Urinary bladder (tissue), 4 donors: ENCODE results near the gene THSD7B. TPM values are rescaled to one million over a fixed set of nuclear protein-coding genes. Genes with fewer than 3 reads are reported as not detected.
"Not testable (repeated sequence)": the region's sequence is repeated elsewhere in the genome, so short reads cannot be mapped to it uniquely, and the experiment has no call there.

Experiments used
- DNase-seq: peaks from one replicate; pipeline ENCODE4 v3.0.0-alpha.2; 2015; ENCODE audit errors: extremely low spot score
- H3K27ac ChIP-seq: one replicate; pipeline ENCODE4 v1.5.1; 2013; ENCODE audit warnings: low read depth, mild to moderate bottlenecking, moderate library complexity
- H3K36me3 ChIP-seq: one replicate; pipeline ENCODE4 v1.6.1; 2013; ENCODE audit warnings: mild to moderate bottlenecking, moderate library complexity; ENCODE audit not compliant: insufficient read depth
- H3K4me1 ChIP-seq: one replicate; pipeline ENCODE4 v1.6.1; 2013; ENCODE audit warnings: mild to moderate bottlenecking, moderate library complexity; ENCODE audit not compliant: insufficient read depth
- H3K4me3 ChIP-seq: one replicate; pipeline ENCODE4 v1.5.1; 2013; ENCODE audit warnings: low read depth, low read length
- WGBS: extraction: QIAGEN DNeasy Blood & Tissue Kit; methylation state at CpG from one replicate; pipeline ENCODE4 v1.1.7; 2013; 5-methylcytosine and 5-hydroxymethylcytosine counted together
- polyA plus RNA-seq: library from polyadenylated mRNA; stranded (reverse); fragments of 200-250 nt; gene quantifications from one replicate; pipeline ENCODE4 v1.2.3, GENCODE V29; 2013
- total RNA-seq: library from RNA; depleted of rRNA; stranded (reverse); fragments of >200 nt; gene quantifications from one replicate; pipeline ENCODE4 v1.2.3, GENCODE V29; 2014
- donor health status: healthy with polysubstance abuse.
- donor health status: healthy.

THSD7B gene
- total and polyA plus RNA-seq, 2 donors = 0.11 to 4.0 TPM

DNA sequence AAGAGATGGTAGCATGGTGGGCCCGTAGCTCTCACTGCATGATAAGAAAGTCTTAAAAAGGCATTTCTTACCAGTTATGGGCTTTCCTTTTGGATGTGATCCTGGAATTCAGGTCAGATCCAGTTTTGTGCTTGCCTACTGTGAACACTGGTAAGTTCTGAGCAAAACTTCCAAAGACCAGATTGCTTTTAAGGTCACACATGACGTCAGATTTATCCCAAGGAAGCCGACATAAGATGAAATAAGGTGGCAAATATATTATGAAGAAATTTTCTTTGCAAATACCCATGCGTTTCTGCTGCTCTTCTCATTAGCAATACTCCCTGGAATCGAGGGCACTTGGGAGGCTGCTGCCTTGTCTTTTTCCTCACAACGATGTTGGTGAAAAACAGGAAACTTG, 782.5 kb downstream of the THSD7B start:
- Histone ChIP-seq H3K36me3 (no peaks in the 10 kb centered on the region), H3K27ac (no peak overlapping the region), H3K4me3 (no peak overlapping the region), H3K4me1 (no peaks in the 10 kb centered on the region)
- WGBS = 67% methylated on average over 6 of the region's 6 CpGs
- DNase-seq = no peak

- no peaks in the 10 kb centered on the region for H3K4me1 ChIP-seq
- H3K27ac ChIP-seq = no peak overlapping the region
- no peaks in the 10 kb centered on the region for H3K36me3 ChIP-seq
- 62% methylated on average over 1 of the region's 1 CpG for WGBS
- H3K4me3 ChIP-seq = no peak overlapping the region
- no peak for DNase-seq
These were observed 801.0 kb downstream of the THSD7B start for GRCh38 chr2:137566387-137566786.

DNA sequence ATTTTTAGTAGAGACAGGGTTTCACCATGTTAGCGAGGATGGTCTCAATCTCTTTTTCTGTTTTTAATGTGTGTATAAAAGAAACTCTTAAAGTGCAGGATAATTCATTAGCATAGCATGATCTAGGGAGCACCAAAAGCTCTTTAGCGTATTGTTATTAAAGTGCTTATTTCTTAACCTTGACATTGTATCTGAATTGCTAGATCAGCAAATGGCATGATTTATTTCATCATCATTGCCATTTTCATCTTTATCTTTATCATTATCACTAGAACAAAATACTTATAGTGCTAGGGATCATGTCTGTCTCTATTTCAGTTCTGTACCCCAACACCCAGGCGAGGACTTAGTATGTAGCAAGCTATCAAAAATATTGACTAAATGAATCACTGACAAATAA, 805.1 kb downstream of the THSD7B start:
- no peak overlapping the region for H3K4me3 ChIP-seq
- 87% methylated on average over 3 of the region's 3 CpGs for WGBS

GRCh38 chr2:137587834-137588233, 822.5 kb downstream of the THSD7B start:
- 83% methylated on average over 5 of the region's 5 CpGs for WGBS
- not testable (repeated sequence) for H3K4me1 ChIP-seq, DNase-seq, H3K36me3 ChIP-seq, H3K4me3 ChIP-seq, H3K27ac ChIP-seq

More for the DNA sequence above, 805.1 kb downstream of the THSD7B start:
- no peaks in the 10 kb centered on the region for H3K4me1 ChIP-seq
- no peaks in the 10 kb centered on the region for H3K36me3 ChIP-seq
- no peak overlapping the region for H3K27ac ChIP-seq
- no peak for DNase-seq

DNA sequence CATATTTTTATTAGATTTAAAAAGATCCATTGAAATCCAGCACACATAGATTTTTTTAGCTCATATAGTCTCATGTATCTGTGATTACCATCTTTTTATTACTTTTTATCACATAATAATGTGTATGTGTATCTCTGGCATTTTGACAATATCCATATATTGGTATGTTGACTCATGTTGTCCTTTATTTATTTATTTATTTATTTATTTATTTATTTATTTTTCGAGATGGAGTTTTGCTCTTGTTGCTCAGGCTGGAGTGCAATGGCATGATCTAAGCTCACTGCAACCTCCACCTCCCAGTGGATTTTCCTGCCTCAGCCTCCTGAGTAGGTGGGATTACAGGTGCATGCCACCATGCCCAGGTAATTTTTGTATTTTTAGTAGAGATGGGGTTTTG, 823.2 kb downstream of the THSD7B start:
- H3K4me3 ChIP-seq, H3K36me3 ChIP-seq, H3K27ac ChIP-seq, H3K4me1 ChIP-seq, DNase-seq: not testable (repeated sequence)
- 91% methylated on average over 1 of the region's 1 CpG for WGBS

DNA sequence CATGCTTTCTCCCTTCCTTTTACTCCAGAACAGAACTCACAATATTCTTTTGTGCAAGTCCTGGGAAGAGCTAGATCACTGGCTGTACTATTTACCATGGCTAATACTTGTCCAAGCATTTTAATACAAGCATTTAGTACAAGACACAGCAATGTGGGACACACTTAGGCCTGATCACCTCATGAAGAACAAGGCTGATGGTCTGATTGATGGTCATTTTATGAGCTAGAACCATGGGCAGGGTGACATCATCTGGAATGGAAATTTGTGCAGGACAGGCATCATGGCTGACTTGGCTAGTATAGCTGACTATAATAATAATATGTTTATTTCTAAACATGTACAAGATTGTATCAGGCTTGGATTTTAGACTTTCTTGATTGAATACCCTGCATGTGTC, 824.8 kb downstream of the THSD7B start:
- H3K4me3 ChIP-seq = no peak overlapping the region
- no peaks in the 10 kb centered on the region for H3K4me1 ChIP-seq
- DNase-seq = no peak
- H3K36me3 ChIP-seq = no peaks in the 10 kb centered on the region
- no peak overlapping the region for H3K27ac ChIP-seq

- no peak overlapping the region for H3K4me3 ChIP-seq
- H3K27ac ChIP-seq = no peak overlapping the region
- DNase-seq = no peak
- WGBS = 25% methylated on average over 2 of the region's 2 CpGs
- no peaks in the 10 kb centered on the region for H3K4me1 ChIP-seq
- no peaks in the 10 kb centered on the region for H3K36me3 ChIP-seq
These were observed 842.5 kb downstream of the THSD7B start for GRCh38 chr2:137607722-137608318.

DNA sequence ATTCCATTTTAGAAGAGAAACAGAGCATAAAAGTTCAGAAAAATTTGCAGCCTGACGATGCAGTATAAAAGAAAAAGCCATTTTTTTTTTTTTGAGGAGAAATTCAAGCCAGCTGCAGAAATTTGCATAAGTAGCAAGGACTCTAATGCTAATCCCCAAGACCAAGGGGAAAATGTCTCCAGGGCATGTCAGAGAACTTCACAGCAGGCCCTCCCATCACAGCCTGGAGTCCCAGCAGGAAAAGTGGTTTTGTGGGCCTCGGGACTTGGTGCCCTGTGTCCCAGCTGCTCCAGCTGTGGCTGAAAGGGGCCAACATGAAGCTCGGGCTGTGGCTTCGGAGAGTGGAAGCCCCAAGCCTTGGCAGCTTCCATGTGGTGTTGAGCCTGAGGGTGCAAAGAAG, 873.6 kb downstream of the THSD7B start:
- no peaks in the 10 kb centered on the region for H3K4me1 ChIP-seq
- no peak overlapping the region for H3K4me3 ChIP-seq
- H3K36me3 ChIP-seq = no peaks in the 10 kb centered on the region
- DNase-seq = no peak
- 84% methylated on average over 4 of the region's 4 CpGs for WGBS
- H3K27ac ChIP-seq = no peak overlapping the region

DNA sequence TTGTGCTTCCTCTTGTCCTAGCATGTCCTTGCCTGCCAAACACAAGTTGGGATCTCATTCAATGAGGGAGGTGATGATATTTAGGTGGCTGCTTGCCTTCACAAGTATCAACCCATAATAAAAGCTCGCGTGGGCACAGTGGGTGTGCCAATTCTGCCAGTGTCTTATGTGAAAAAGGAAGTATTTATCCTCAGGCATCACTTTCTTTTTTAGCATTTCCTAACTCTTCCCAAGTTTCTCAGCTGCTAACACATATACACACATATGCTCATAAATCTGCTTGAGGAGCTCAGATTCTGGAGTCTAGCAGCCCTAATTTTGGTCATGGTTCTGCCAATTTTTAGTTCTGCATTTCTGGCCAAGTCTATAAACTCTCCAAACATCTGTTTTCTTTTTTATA, 879.4 kb downstream of the THSD7B start:
- H3K4me1 ChIP-seq = no peaks in the 10 kb centered on the region
- WGBS = 35% methylated on average over 2 of the region's 2 CpGs
- DNase-seq = no peak
- no peak overlapping the region for H3K4me3 ChIP-seq
- H3K27ac ChIP-seq = no peak overlapping the region
- H3K36me3 ChIP-seq = no peaks in the 10 kb centered on the region

DNA sequence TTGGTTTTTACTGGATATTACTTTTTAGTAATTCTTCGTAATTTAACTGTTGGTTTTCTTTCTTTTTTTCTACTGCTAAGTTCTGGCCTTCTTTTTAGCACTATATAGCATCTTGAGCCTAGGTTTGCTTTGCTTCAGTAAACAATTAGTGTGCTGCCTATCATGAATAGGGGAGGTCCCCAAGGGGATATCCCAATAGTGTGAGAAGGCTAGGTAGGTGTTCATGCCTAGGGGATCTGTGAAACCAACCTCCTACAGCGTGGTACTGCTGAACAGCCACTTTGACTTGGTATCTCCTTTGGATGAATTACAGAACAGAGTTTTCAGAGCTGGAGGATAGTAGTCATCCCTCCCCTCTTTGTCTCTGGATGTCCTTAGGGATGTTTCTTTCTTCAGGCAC, 888.7 kb downstream of the THSD7B start:
- WGBS = 85% methylated on average over 2 of the region's 2 CpGs
- Histone ChIP-seq H3K36me3 (no peaks in the 10 kb centered on the region), H3K4me3 (no peak overlapping the region), H3K27ac (no peak overlapping the region), H3K4me1 (no peaks in the 10 kb centered on the region)
- no peak for DNase-seq

- no peaks in the 10 kb centered on the region for H3K4me1 ChIP-seq
- 56% methylated on average over 3 of the region's 3 CpGs for WGBS
- no peaks in the 10 kb centered on the region for H3K36me3 ChIP-seq
- no peak for DNase-seq
- no peak overlapping the region for H3K27ac ChIP-seq
- H3K4me3 ChIP-seq = no peak overlapping the region
These were observed 890.5 kb downstream of the THSD7B start for GRCh38 chr2:137655814-137656213.

DNA sequence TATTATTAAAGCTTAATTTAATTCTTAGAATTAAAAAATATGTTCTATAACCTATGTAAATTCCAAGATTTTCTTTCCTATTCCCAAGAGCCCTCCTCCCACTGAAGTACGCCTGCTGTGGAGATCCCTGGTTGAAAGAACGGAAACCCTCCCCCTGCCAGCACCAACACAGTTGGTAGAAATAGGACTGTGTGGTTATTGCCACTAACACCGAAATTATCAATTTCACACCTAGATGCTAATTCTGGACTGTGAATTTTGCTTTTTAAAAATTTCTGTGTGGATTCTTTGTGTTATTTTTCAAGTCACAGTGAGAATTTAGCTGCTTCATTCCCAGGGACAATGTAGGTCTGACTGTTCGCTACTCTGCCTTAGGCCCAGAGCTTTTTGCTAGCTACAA, 893.1 kb downstream of the THSD7B start:
- DNase-seq = no peak
- no peak overlapping the region for H3K4me3 ChIP-seq
- no peaks in the 10 kb centered on the region for H3K4me1 ChIP-seq
- WGBS = 87% methylated on average over 4 of the region's 4 CpGs
- no peak overlapping the region for H3K27ac ChIP-seq
- no peaks in the 10 kb centered on the region for H3K36me3 ChIP-seq

- no peak for DNase-seq
- no peaks in the 10 kb centered on the region for H3K4me1 ChIP-seq
- H3K27ac ChIP-seq = no peak overlapping the region
- H3K36me3 ChIP-seq = no peaks in the 10 kb centered on the region
- 50% methylated on average over 5 of the region's 5 CpGs for WGBS
- H3K4me3 ChIP-seq = no peak overlapping the region
These were observed 894.3 kb downstream of the THSD7B start for GRCh38 chr2:137659616-137660015.

- Histone ChIP-seq H3K36me3 (no peaks in the 10 kb centered on the region), H3K4me1 (no peaks in the 10 kb centered on the region), H3K4me3 (no peak overlapping the region), H3K27ac (no peak overlapping the region)
- no peak for DNase-seq
- 69% methylated on average over 3 of the region's 3 CpGs for WGBS
These were observed 904.8 kb downstream of the THSD7B start for GRCh38 chr2:137670111-137670510.

DNA sequence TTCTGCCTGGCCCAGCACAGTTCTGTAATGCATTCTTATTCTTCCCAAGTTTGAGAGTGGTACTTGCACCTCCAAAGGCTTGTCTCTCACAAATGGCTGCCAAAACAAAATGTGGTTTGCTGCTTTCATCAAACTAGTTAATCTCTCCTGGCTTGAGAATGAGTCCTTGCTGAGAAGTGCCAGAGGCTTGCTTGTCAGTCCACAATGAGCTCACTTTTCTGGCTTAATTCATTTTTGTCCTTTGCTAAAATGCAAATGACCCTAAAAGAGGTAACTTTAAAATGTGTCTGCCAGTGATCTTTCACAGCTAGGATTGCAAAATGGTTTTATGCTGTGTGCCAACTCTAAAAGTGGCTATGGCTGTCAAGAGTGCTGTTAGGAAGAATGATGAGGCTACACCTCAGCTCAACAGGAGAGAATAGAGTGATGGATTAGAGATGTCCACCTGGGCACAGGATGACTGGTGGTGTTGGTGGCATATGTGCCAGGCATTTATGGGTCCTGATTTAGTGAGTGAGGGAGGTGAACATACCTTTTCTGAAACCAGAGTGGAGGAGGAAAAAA, 907.7 kb downstream of the THSD7B start:
- DNase-seq = no peak
- Histone ChIP-seq H3K27ac (no peak overlapping the region), H3K36me3 (no peaks in the 10 kb centered on the region), H3K4me3 (no peak overlapping the region), H3K4me1 (no peaks in the 10 kb centered on the region)
